ENCODE measurements around the gene GHRHR. TPM values are rescaled to one million over a fixed set of nuclear protein-coding genes. Genes with fewer than 3 reads are reported as not detected.

GHRHR gene
- total and polyA plus RNA-seq, 9 donors, result not detected

GRCh38 chr7:30934732-30935568 lies 28.8 kb upstream of the GHRHR start:
- no peak overlapping the region for H3K4me3 ChIP-seq
- TF ChIP-seq CTCF (IDR thresholded peaks at IDR 0.05), result no peak
- TF ChIP-seq EP300 (IDR thresholded peaks at IDR 0.05), result no peak
- no peak for TF ChIP-seq POLR2A (IDR thresholded peaks at IDR 0.05)
- H3K27ac ChIP-seq, result no peak overlapping the region
- H3K4me1 ChIP-seq (ENCODE audit: insufficient read depth), result peaks cover 6% of the 10 kb centered on the region
- H3K27me3 ChIP-seq, result no peaks in the 10 kb centered on the region
- no peaks in the 10 kb centered on the region for H3K36me3 ChIP-seq
- H3K9me3 ChIP-seq, result no peaks in the 10 kb centered on the region
- no peak for DNase-seq
- intact Hi-C loops (cut with DNase I), result no loop called here
- WGBS, 3 donors, result 77 to 81% (median 81%) methylated on average over 6 of the region's 6 CpGs

- DNase-seq, result no peak
- Histone ChIP-seq H3K4me3 (no peak overlapping the region), H3K4me1 (ENCODE audit: insufficient read depth) (peaks cover 6% of the 10 kb centered on the region), H3K36me3 (no peaks in the 10 kb centered on the region), H3K27ac (no peak overlapping the region), H3K9me3 (no peaks in the 10 kb centered on the region), H3K27me3 (no peaks in the 10 kb centered on the region)
- intact Hi-C loops (cut with DNase I), result no loop called here
- WGBS, 3 donors, result 73 to 75% (median 73%) methylated on average over 3 of the region's 3 CpGs
- TF ChIP-seq POLR2A (IDR thresholded peaks at IDR 0.05), result no peak
- TF ChIP-seq EP300 (IDR thresholded peaks at IDR 0.05), result no peak
- no peak for TF ChIP-seq CTCF (IDR thresholded peaks at IDR 0.05)
These were observed 28.2 kb upstream of the GHRHR start for GRCh38 chr7:30935569-30935877.

- Histone ChIP-seq H3K9me3 (no peaks in the 10 kb centered on the region), H3K36me3 (no peaks in the 10 kb centered on the region), H3K27ac (no peak overlapping the region), H3K27me3 (no peaks in the 10 kb centered on the region), H3K4me1 (ENCODE audit: insufficient read depth) (peaks cover 4% of the 10 kb centered on the region), H3K4me3 (no peak overlapping the region)
- no peak for DNase-seq
- intact Hi-C loops (cut with DNase I), result no loop called here
- TF ChIP-seq EP300 (IDR thresholded peaks at IDR 0.05) (no peak), CTCF (IDR thresholded peaks at IDR 0.05) (no peak), POLR2A (IDR thresholded peaks at IDR 0.05) (no peak)
These were observed 27.0 kb upstream of the GHRHR start for GRCh38 chr7:30936650-30937245.

GRCh38 chr7:30937416-30937815 lies 26.3 kb upstream of the GHRHR start:
- WGBS, 3 donors, result 35 to 58% (median 54%) methylated on average over 3 of the region's 3 CpGs
- Histone ChIP-seq H3K36me3 (no peaks in the 10 kb centered on the region), H3K4me1 (ENCODE audit: insufficient read depth) (peaks cover 4% of the 10 kb centered on the region), H3K27me3 (no peaks in the 10 kb centered on the region), H3K4me3 (no peak overlapping the region), H3K9me3 (no peaks in the 10 kb centered on the region), H3K27ac (no peak overlapping the region)
- intact Hi-C loops (cut with DNase I), result no loop called here
- TF ChIP-seq POLR2A (IDR thresholded peaks at IDR 0.05) (no peak), CTCF (IDR thresholded peaks at IDR 0.05) (no peak), EP300 (IDR thresholded peaks at IDR 0.05) (no peak)
- no peak for DNase-seq
